K562 (cell line): Measurements from ENCODE around the gene MPC2. TPM values are rescaled to one million over a fixed set of nuclear protein-coding genes. Genes with fewer than 3 reads are reported as not detected.

Source experiments
- FOXJ3 ChIP-seq: sonication (generic); formaldehyde crosslinking; IDR thresholded peaks from 2 replicates; pipeline ENCODE4 v1.4.0; 2020; ENCODE audit warnings: mild to moderate bottlenecking, missing genetic modification reagents
- IRF9 ChIP-seq: fragments of 450-650 bp; IDR thresholded peaks from 2 replicates; pipeline ENCODE4 v1.6.1; 2016; ENCODE audit warnings: missing biosample characterization, missing genetic modification characterization
- MGA ChIP-seq: fragments of 450-650 bp; IDR thresholded peaks from 2 replicates; pipeline ENCODE4 v1.6.1; 2016; ENCODE audit warnings: mild to moderate bottlenecking, moderate library complexity
- NFRKB ChIP-seq: fragments of 450-650 bp; IDR thresholded peaks from 2 replicates; pipeline ENCODE4 v1.6.1; 2016; ENCODE audit warnings: low read depth
- PCBP2 ChIP-seq: fragments of 200-400 bp; formaldehyde crosslinking; IDR thresholded peaks from 2 replicates; pipeline ENCODE4 v1.6.1; 2018; ENCODE audit warnings: low read length, low read depth, mild to moderate bottlenecking, moderate library complexity; ENCODE audit not compliant: poor library complexity, severe bottlenecking
- RBM22 ChIP-seq: fragments of 200-400 bp; formaldehyde crosslinking; IDR thresholded peaks from 2 replicates; pipeline ENCODE4 v1.6.1; 2018; ENCODE audit warnings: low read length, low read depth; ENCODE audit not compliant: poor library complexity, severe bottlenecking
- SNIP1 ChIP-seq: fragments of 450-650 bp; IDR thresholded peaks from 2 replicates; pipeline ENCODE4 v1.7.1; 2017; ENCODE audit warnings: low read depth, mild to moderate bottlenecking
- TCF7L2 ChIP-seq: fragments of 150-350 bp; IDR thresholded peaks from 2 replicates; pipeline ENCODE4 v1.6.1; 2016; ENCODE audit warnings: low read depth, mild to moderate bottlenecking, low read length, moderate library complexity
- ZFPM2 ChIP-seq: fragments of 250-450 bp; sonication (Bioruptor Pico); IDR thresholded peaks from 2 replicates; pipeline ENCODE4 v1.5.1; 2022; ENCODE audit warnings: mild to moderate bottlenecking
- ZNF133 ChIP-seq: fragments of 250-450 bp; sonication (Bioruptor Pico); IDR thresholded peaks from 2 replicates; pipeline ENCODE4 v1.4.0; 2020; ENCODE audit warnings: mild to moderate bottlenecking
- ZNF140 ChIP-seq: fragments of 250-450 bp; sonication (Bioruptor Pico); IDR thresholded peaks from 2 replicates; pipeline ENCODE4 v1.8.0; 2021; ENCODE audit warnings: moderate library complexity, mild to moderate bottlenecking, inconsistent platforms
- ZNF445 ChIP-seq: fragments of 250-450 bp; sonication (Bioruptor Pico); IDR thresholded peaks from 2 replicates; pipeline ENCODE4 v1.4.0; 2020; ENCODE audit warnings: low read depth, mild to moderate bottlenecking, moderate library complexity
- polyA plus RNA-seq, 8 experiments: library from polyadenylated mRNA; depleted of rRNA in 4 of 8; stranded (reverse) in 5 of 8; unstranded in 3 of 8; fragments of >200 nt; fragmentation: Nextera tagmentation in 2 of 8; fragmentation: Illumina TruSeq in 1 of 8; extraction: Ambion mirVana in 2 of 8; extraction: Trizol in 1 of 8; gene quantifications; 2 replicates each; pipeline versions ENCODE4 v1.2.1 to v1.2.3, GENCODE V29; 2011 to 2014; ENCODE audit warnings: inconsistent platforms in 1 of 8, missing spikeins in 1 of 8
- total RNA-seq, 7 experiments: library from RNA; depleted of rRNA in 6 of 7; stranded (reverse); fragments of >200 nt in 6 of 7; fragmentation: Illumina TruSeq in 2 of 7; extraction: Trizol in 2 of 7; gene quantifications; 2 replicates each; pipeline versions ENCODE4 v1.2.1 to v1.2.3, GENCODE V29; 2011 to 2021; ENCODE audit warnings: low replicate concordance in 1 of 7

Gene MPC2
- total and polyA plus RNA-seq, 9 of the 15 experiments (the other 6 are each of a cell fraction or from before 2014, with no cell fraction given), result 70.7 to 179 (median 144) TPM

DNA sequence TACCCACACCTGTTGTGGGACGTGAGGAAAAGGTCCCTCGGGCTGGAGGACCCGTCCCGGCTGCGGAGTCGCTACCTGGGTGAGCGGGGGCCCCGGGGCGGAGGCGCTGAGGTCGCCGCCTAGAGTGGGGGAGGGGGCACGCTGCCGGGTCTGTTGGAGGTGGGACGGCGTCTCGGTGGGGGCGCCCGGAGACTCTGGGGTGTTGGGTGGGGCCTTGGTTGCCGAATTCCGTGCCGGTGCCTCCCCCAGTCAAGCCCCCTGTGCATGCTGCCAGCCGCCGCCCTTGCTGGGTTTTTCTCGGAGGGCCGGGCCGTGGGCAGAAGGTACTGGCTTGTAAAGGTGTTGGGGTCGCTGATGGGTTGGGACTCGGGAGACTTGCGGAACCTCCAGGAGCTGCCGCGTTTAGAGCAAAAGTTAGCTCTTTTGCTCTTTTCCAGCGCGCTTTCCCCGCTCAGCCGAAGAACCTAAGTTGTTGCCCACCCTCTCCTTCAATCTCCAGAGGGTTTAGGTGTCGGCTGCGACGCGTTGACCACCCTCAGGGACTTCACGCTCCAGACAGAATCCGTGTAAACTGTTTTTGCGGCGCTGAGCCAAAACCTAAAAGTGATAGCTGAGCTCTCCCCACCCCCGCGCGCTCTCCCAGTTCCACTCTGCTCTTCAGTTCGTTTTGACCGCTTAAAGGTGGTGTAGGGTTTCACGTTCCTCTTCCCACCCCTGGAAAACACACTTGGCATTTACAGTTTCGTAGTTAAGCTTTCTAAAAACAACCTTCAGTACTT, at the start of gene MPC2 (continued):
- no peak for TF ChIP-seq NFRKB
- no peak for TF ChIP-seq ZNF140 (CRISPR knock-in tag)
- TF ChIP-seq ZNF445 (CRISPR knock-in tag), result no peak
- TF ChIP-seq FOXJ3 (CRISPR knock-in tag), result no peak
- TF ChIP-seq RBM22, result peak; percentile 93
- no peak for TF ChIP-seq ZNF133
- no peak for TF ChIP-seq ZFPM2 (CRISPR knock-in tag)
- no peak for TF ChIP-seq PCBP2
- TF ChIP-seq IRF9 (tag), result no peak
- TF ChIP-seq SNIP1, result no peak
- TF ChIP-seq MGA, result no peak
- no peak for TF ChIP-seq TCF7L2
